ENCODE data around the gene SLC47A1.

GRCh38 chr17:19542247-19542646, 8.6 kb downstream of the SLC47A1 start:
- TF ChIP-seq GATA2 (IDR thresholded peaks at IDR 0.05; ENCODE audit: low read depth, low read length): no peak
- no peak for TF ChIP-seq GATA3 (IDR thresholded peaks at IDR 0.05; ENCODE audit: low read depth, low read length)

All from SH-SY5Y (cell line).